BE2C (cell line): ENCODE data around the gene SINHCAF.

ENCODE experiments used
- DNase-seq: peaks from one replicate; pipeline ENCODE4 v3.0.0-alpha.2; 2020
- H3K27me3 ChIP-seq: fragments of 250-450 bp; sonication (Bioruptor Pico); 2 replicates; pipeline ENCODE4 v1.5.1; 2020; ENCODE audit warnings: mild to moderate bottlenecking
- H3K36me3 ChIP-seq: fragments of 250-450 bp; sonication (Bioruptor Pico); 2 replicates; pipeline ENCODE4 v1.5.1; 2020; ENCODE audit warnings: mild to moderate bottlenecking
- H3K4me1 ChIP-seq: fragments of 250-450 bp; sonication (Bioruptor Pico); 2 replicates; pipeline ENCODE4 v1.5.1; 2020
- H3K4me3 ChIP-seq: 2 replicates; pipeline ENCODE4 v1.5.1; 2011; ENCODE audit warnings: low read depth, low read length
- H3K9me3 ChIP-seq: fragments of 250-450 bp; sonication (Bioruptor Pico); 2 replicates; pipeline ENCODE4 v1.5.1; 2020
- TF ChIP-seq, protein P1 (sequence below): IDR thresholded peaks from 2 replicates; pipeline ENCODE4 v1.5.1; 2012; ENCODE audit warnings: mild to moderate bottlenecking, low read depth, low read length

SINHCAF gene

DNA sequence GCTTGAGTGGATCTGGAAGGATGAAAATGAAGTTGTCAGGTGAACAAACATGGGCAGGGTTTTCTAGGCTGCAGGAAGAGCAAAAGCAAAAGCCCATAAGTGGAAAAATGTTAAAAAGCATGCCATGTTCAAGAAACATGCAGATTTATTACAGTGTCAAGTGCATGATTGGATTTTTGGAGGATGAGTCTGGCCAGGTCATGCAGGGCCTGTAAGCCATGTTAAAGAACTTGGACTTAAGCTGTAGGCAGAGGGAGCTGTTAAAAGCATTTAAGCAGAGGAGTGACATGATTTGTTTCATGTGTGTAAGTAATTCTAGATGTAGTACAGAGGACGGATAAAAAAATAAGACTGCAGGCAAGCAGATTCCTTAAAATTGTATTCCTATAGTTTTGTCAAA, 16.3 kb upstream of the SINHCAF start:
- no peak for DNase-seq
- H3K9me3 ChIP-seq, result no peaks in the 10 kb centered on the region

DNA sequence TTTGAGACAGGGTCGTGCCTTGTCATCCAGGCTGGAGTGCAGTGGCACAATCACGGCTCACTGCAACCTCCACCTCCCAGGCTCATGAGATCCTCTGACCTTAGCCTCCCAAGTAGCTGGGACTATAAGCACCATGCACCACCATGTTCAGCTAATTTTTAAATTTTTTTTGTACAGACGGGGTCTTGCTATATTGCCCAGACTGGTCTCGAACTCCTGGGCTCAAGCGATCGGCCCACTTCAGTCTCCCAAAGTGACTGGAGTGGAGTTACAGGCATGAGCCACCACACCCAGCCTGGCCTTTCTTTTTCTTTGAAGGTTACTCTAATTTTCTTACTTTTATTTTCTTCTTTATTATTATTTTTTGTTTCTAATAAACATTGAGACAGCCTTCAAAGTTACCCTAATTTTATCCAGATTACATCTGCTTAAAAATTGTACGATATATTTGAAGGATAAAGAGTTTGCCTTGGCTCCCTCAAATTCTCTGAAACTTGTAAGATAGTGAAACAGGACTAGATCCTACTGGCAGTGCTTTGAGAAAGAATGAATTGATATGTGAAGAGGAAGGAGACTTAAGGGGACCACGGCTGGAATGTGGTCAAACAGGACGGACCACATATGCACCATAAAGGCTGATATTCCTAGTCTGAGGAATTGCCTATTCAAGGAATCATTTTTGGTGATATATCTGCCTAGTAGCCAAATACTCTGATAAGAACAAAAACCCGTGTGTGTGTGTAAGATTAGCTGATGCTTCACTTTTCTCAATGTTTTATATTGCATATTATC, 14.1 kb upstream of the SINHCAF start:
- Histone ChIP-seq H3K4me1 (no peaks in the 10 kb centered on the region), H3K27me3 (no peaks in the 10 kb centered on the region), H3K4me3 (no peak overlapping the region), H3K9me3 (no peaks in the 10 kb centered on the region), H3K36me3 (no peaks in the 10 kb centered on the region)
- TF ChIP-seq, protein P1, sequence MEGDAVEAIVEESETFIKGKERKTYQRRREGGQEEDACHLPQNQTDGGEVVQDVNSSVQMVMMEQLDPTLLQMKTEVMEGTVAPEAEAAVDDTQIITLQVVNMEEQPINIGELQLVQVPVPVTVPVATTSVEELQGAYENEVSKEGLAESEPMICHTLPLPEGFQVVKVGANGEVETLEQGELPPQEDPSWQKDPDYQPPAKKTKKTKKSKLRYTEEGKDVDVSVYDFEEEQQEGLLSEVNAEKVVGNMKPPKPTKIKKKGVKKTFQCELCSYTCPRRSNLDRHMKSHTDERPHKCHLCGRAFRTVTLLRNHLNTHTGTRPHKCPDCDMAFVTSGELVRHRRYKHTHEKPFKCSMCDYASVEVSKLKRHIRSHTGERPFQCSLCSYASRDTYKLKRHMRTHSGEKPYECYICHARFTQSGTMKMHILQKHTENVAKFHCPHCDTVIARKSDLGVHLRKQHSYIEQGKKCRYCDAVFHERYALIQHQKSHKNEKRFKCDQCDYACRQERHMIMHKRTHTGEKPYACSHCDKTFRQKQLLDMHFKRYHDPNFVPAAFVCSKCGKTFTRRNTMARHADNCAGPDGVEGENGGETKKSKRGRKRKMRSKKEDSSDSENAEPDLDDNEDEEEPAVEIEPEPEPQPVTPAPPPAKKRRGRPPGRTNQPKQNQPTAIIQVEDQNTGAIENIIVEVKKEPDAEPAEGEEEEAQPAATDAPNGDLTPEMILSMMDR, result no peak
- no peak for DNase-seq

More for the DNA sequence above, 16.3 kb upstream of the SINHCAF start:
- no peak overlapping the region for H3K4me3 ChIP-seq
- H3K4me1 ChIP-seq, result no peaks in the 10 kb centered on the region
- no peaks in the 10 kb centered on the region for H3K36me3 ChIP-seq
- TF ChIP-seq, protein P1, result no peak
- no peaks in the 10 kb centered on the region for H3K27me3 ChIP-seq

DNA sequence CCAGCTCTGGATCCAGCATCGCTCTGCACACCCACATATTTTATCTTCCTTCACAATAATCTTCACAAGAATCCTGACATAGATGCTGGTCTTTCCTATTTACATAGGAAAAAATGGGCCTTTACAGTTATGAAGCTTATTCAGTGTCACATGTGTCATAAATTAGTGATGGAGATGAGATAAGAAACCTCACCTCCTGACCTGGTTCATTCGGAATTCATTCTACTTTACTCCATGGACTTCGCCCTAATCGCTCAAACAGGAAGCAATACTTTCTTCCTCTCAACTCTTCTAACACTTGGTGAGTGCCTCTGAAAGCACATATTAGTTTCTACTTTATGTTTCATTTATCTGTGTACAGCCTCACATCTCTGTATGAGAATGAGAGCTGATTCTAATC, 12.0 kb upstream of the SINHCAF start:
- TF ChIP-seq, protein P1, result no peak
- H3K9me3 ChIP-seq, result no peaks in the 10 kb centered on the region
- H3K36me3 ChIP-seq, result no peaks in the 10 kb centered on the region
- H3K4me3 ChIP-seq, result no peak overlapping the region
- no peaks in the 10 kb centered on the region for H3K4me1 ChIP-seq
- no peaks in the 10 kb centered on the region; the same call in 1 of the 2 replicates for H3K27me3 ChIP-seq
- no peak for DNase-seq

DNA sequence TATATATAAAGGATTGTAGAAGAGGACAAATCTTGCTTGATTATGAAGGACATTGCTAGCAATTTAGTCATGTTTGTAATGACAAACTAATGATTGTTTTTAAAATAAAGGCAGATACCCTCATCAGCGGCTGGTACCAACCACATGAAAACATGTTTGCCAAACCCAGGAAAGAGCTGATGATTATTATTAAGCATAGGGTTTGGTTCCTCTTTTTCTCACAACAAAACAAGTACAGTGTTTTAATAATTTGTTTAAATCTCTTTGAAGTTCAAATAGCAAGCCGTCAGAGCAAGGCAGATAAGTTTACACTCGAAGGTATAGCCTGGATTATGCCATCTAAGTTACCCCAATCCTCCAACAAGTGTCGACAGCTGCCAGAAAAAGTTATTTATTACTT, 5.3 kb upstream of the SINHCAF start:
- TF ChIP-seq, protein P1, result no peak
- Histone ChIP-seq H3K9me3 (no peaks in the 10 kb centered on the region), H3K4me1 (peaks cover 3% of the 10 kb centered on the region; the same call in 1 of the 2 replicates), H3K36me3 (no peaks in the 10 kb centered on the region), H3K27me3 (peaks cover 33% of the 10 kb centered on the region), H3K4me3 (no peak overlapping the region)
- no peak for DNase-seq

DNA sequence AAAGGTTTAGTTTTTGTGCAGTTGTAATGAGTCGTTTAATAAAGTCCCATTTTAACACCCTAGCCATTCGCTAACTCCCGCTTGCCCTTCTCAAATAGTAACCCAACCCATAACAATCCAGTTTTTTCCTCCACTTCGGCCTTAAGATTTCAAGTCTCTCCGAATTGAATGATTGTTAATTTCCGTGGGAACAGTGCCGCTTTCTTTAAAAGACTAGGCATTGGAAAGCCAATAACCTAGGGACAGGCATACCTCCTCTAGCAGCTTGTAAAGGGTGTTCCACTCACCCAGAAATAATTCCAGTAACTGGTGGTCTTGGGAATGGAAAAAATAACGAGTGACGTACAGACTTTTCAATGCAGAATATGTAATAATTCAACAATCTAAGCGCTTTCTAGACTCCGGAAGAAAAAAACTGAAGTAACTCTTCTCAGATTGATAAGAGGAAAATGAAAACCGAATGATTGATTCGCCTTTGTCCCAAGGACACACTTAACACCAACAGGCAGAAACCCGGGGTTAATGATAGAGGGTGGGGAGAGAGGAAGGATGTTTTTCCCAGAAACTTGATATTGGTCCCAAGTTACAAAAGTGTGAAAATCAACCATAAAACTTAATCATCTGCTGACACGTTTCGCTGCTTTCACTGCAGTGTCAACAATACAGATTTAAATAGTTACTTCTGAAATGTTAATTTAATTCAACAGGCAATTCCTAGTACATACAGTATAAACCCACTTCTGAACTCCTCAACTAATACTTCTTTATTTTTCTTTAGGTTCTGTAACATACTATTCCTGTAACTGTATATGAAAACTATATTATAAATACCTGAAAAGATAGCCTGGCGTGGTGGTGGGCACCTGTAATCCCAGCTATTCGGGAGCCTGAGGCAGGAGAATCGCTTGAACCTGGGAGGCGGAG, 1.0 kb upstream of the SINHCAF start:
- TF ChIP-seq, protein P1, result no peak
- DNase-seq, result no peak
- Histone ChIP-seq H3K36me3 (peaks cover 13% of the 10 kb centered on the region), H3K4me1 (peaks cover 6% of the 10 kb centered on the region), H3K9me3 (no peaks in the 10 kb centered on the region), H3K4me3 (peak overlapping the region; percentile 62), H3K27me3 (peaks cover 24% of the 10 kb centered on the region)
